Measurements from ENCODE around the gene BICC1. TPM values are rescaled to one million over a fixed set of nuclear protein-coding genes. Genes with fewer than 3 reads are reported as not detected.

Gene BICC1
- total and polyA plus RNA-seq, 2 of the 8 experiments (the other 6 are each of a cell fraction or from before 2014, with no cell fraction given) = 0.20 to 0.73 TPM

DNA sequence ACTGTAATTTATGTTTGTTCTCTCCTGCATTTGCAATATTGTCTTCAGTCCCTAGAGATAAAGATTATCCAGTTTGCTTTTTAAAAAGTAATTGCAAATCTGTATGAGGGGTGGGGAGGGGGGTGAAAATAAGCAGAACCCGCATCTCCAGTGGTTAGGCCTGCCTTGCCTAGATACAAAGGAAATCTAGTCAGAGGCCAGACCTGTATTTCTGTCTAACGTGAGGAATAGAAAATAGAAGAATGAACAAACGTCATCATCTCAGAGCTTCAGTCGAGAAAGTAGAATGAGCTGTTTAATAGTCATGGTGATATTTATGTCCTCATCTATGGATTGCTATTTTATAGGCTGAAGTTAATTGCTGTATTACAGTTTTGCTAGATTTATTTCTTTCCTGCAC, 284.2 kb downstream of the BICC1 start (continued):
- TF ChIP-seq, protein P1, sequence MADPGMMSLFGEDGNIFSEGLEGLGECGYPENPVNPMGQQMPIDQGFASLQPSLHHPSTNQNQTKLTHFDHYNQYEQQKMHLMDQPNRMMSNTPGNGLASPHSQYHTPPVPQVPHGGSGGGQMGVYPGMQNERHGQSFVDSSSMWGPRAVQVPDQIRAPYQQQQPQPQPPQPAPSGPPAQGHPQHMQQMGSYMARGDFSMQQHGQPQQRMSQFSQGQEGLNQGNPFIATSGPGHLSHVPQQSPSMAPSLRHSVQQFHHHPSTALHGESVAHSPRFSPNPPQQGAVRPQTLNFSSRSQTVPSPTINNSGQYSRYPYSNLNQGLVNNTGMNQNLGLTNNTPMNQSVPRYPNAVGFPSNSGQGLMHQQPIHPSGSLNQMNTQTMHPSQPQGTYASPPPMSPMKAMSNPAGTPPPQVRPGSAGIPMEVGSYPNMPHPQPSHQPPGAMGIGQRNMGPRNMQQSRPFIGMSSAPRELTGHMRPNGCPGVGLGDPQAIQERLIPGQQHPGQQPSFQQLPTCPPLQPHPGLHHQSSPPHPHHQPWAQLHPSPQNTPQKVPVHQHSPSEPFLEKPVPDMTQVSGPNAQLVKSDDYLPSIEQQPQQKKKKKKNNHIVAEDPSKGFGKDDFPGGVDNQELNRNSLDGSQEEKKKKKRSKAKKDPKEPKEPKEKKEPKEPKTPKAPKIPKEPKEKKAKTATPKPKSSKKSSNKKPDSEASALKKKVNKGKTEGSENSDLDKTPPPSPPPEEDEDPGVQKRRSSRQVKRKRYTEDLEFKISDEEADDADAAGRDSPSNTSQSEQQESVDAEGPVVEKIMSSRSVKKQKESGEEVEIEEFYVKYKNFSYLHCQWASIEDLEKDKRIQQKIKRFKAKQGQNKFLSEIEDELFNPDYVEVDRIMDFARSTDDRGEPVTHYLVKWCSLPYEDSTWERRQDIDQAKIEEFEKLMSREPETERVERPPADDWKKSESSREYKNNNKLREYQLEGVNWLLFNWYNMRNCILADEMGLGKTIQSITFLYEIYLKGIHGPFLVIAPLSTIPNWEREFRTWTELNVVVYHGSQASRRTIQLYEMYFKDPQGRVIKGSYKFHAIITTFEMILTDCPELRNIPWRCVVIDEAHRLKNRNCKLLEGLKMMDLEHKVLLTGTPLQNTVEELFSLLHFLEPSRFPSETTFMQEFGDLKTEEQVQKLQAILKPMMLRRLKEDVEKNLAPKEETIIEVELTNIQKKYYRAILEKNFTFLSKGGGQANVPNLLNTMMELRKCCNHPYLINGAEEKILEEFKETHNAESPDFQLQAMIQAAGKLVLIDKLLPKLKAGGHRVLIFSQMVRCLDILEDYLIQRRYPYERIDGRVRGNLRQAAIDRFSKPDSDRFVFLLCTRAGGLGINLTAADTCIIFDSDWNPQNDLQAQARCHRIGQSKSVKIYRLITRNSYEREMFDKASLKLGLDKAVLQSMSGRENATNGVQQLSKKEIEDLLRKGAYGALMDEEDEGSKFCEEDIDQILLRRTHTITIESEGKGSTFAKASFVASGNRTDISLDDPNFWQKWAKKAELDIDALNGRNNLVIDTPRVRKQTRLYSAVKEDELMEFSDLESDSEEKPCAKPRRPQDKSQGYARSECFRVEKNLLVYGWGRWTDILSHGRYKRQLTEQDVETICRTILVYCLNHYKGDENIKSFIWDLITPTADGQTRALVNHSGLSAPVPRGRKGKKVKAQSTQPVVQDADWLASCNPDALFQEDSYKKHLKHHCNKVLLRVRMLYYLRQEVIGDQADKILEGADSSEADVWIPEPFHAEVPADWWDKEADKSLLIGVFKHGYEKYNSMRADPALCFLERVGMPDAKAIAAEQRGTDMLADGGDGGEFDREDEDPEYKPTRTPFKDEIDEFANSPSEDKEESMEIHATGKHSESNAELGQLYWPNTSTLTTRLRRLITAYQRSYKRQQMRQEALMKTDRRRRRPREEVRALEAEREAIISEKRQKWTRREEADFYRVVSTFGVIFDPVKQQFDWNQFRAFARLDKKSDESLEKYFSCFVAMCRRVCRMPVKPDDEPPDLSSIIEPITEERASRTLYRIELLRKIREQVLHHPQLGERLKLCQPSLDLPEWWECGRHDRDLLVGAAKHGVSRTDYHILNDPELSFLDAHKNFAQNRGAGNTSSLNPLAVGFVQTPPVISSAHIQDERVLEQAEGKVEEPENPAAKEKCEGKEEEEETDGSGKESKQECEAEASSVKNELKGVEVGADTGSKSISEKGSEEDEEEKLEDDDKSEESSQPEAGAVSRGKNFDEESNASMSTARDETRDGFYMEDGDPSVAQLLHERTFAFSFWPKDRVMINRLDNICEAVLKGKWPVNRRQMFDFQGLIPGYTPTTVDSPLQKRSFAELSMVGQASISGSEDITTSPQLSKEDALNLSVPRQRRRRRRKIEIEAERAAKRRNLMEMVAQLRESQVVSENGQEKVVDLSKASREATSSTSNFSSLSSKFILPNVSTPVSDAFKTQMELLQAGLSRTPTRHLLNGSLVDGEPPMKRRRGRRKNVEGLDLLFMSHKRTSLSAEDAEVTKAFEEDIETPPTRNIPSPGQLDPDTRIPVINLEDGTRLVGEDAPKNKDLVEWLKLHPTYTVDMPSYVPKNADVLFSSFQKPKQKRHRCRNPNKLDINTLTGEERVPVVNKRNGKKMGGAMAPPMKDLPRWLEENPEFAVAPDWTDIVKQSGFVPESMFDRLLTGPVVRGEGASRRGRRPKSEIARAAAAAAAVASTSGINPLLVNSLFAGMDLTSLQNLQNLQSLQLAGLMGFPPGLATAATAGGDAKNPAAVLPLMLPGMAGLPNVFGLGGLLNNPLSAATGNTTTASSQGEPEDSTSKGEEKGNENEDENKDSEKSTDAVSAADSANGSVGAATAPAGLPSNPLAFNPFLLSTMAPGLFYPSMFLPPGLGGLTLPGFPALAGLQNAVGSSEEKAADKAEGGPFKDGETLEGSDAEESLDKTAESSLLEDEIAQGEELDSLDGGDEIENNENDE (IDR thresholded peaks at IDR 0.05; ENCODE audit: insufficient replicate concordance, low read length) = no peak
- TF ChIP-seq CBX5 (IDR thresholded peaks at IDR 0.05; ENCODE audit: low read depth, low read length) = no peak
- no peak for TF ChIP-seq SUZ12 (IDR thresholded peaks at IDR 0.05; ENCODE audit: low read length)
- no peak for TF ChIP-seq GABPA (IDR thresholded peaks at IDR 0.05; ENCODE audit: borderline replicate concordance, insufficient read depth, low read length)
